Heart left ventricle (tissue), 16 donors: ENCODE data around the gene DCDC2B. TPM values are rescaled to one million over a fixed set of nuclear protein-coding genes. Genes with fewer than 3 reads are reported as not detected.

ENCODE experiments used
- ATAC-seq, 4 donors: fragments of 200-7000 bp; cut with Tn5 transposase; one replicate each; pipeline ENCODE4 v1.9.1; 2020 to 2022; ENCODE audit warnings: moderate library complexity in 4 of 4, mild to moderate bottlenecking in 3 of 4, moderate number of reproducible peaks in 1 of 4
- DNase-seq, 5 donors: peaks; one replicate each; pipeline ENCODE4 v3.0.0-alpha.2; 2020
- H3K27ac ChIP-seq, 12 donors: fragments of 200-600 bp; sonication (generic) in 4 of 12; one replicate each; pipeline versions ENCODE4 v1.5.0 to v1.8.0; 2016 to 2022; ENCODE audit warnings: mild to moderate bottlenecking in 2 of 12
- H3K27me3 ChIP-seq, 9 donors: fragments of 200-600 bp; sonication (generic) in 2 of 9; one replicate each; pipeline versions ENCODE4 v1.5.1 to v1.8.0; 2016 to 2022; ENCODE audit warnings: mild to moderate bottlenecking in 3 of 9
- H3K36me3 ChIP-seq, 9 donors: fragments of 200-600 bp; sonication (generic) in 2 of 9; one replicate each; pipeline versions ENCODE4 v1.5.0 to v1.8.0; 2018 to 2022; ENCODE audit warnings: mild to moderate bottlenecking in 2 of 9
- H3K4me1 ChIP-seq, 12 donors: fragments of 200-600 bp; sonication (generic) in 4 of 12; one replicate each; pipeline versions ENCODE4 v1.5.0 to v1.8.0; 2016 to 2022; ENCODE audit warnings: mild to moderate bottlenecking in 3 of 12
- H3K4me3 ChIP-seq, 12 donors: fragments of 200-600 bp; sonication (generic) in 4 of 12; one replicate each; pipeline versions ENCODE4 v1.5.0 to v1.8.0; 2017 to 2022; ENCODE audit warnings: mild to moderate bottlenecking in 9 of 12, moderate library complexity in 4 of 12
- H3K9me3 ChIP-seq, 12 donors: fragments of 200-600 bp; sonication (generic) in 4 of 12; one replicate each; pipeline versions ENCODE4 v1.5.0 to v1.8.0; 2016 to 2022; ENCODE audit warnings: mild to moderate bottlenecking in 1 of 12
- POLR2A ChIP-seq, 2 donors: fragments of 450-650 bp; IDR thresholded peaks; one replicate each; pipeline ENCODE4 v1.6.1; 2017; ENCODE audit warnings: antibody characterized with exemption in 2 of 2, mild to moderate bottlenecking in 2 of 2, moderate library complexity in 2 of 2
- WGBS, 4 donors: extraction: QIAGEN DNeasy Blood & Tissue Kit in 2 of 4; methylation state at CpG; one replicate each; pipeline versions ENCODE4 v1.1.5 to v1.1.7; 2013 to 2018; 5-methylcytosine and 5-hydroxymethylcytosine counted together
- intact Hi-C, 10 donors: fragments of 100-400 bp; cut with DNase I; formaldehyde crosslinking; loops; one replicate each; pipeline versions ENCODE4 v1.11.1 to v1.14.2; 2022
- polyA plus RNA-seq, 2 donors: library from polyadenylated mRNA; stranded (reverse); fragments of 200-250 nt; gene quantifications; one replicate each; pipeline ENCODE4 v1.2.3, GENCODE V29; 2013
- total RNA-seq, 9 donors: library from RNA; depleted of rRNA in 2 of 9; stranded (reverse); fragments of >200 nt in 2 of 9; fragmentation: NEBNext Ultra II Directional in 3 of 9; extraction: Animal tissue kit (Norgen Biotek cat#: 25700) in 3 of 9; gene quantifications; one replicate each; pipeline versions ENCODE4 v1.1.0 to v1.2.4, GENCODE V29; 2016 to 2023
- TF ChIP-seq, protein P1 (sequence below), 12 donors: fragments of 200-600 bp; sonication (generic) in 4 of 12; IDR thresholded peaks; one replicate each; pipeline versions ENCODE4 v1.5.0 to v1.8.0; 2018 to 2022; ENCODE audit warnings: antibody characterized with exemption in 12 of 12, mild to moderate bottlenecking in 5 of 12
- donor health status: ischemic (EF 13 %, LVEDD 7.1; RV severe dilation, severe dysfunction).
- donor health status: healthy with polysubstance abuse.
- donor health status: DM: no; HTN: yes; CAD: no.
- donor health status: DM: no; HTN: no; CAD: no.
- donor health status: ischemic (EF 25% LVEDD 6.9; RV normal size, moderate dysfunction).
- donor health status: ischemic (EF 25% LVEDD 5.7; RV mildly dilated, moderate dysfunction).
- donor health status: healthy.
- donor health status: DM: yes; HTN: yes; CAD: no.
- donor health status: ischemic (EF 35%, LVEDD 5.7; RV mildly dilated, moderate dysfunction).
- donor health status: nonischemic (EF 11% LVEDD 7.7; RV severe dilation, severe dysfunction).
- donor health status: DM: yes; HTN: yes; CAD: no.
- donor health status: PGD.
- donor health status: ischemic (EF 29% LVEDD 5.4; RV normal size, mild dysfunction).
- donor health status: nonischemic (EF 23%, LVEDD 6.1; RV moderate dilation, normal function).

DCDC2B gene
- total and polyA plus RNA-seq, 11 donors, result not detected

GRCh38 chr1:32228771-32229170 lies 19.9 kb downstream of the DCDC2B start:
- intact Hi-C loops, result loop anchor here in 3 of 10 donors (10.0 kb wide), 2 partner anchors 106 to 166 kb away; partner anchors contain the start of genes BSDC1 (in 2 of the 3) and MARCKSL1 (in 1 of the 3)
- no peaks in the 10 kb centered on the region for H3K9me3 ChIP-seq
- ATAC-seq (no peak), DNase-seq (no peak)
- H3K4me1 ChIP-seq, result peaks cover 0 to 6% (median 4%) of the 10 kb centered on the region in 12 donors
- no peak overlapping the region for H3K27ac ChIP-seq
- WGBS, 4 donors, result 80 to 86% (median 83%) methylated on average over 3 of the region's 3 CpGs
- H3K27me3 ChIP-seq, result no peaks in the 10 kb centered on the region
- peaks cover 0 to 100% (median 94%) of the 10 kb centered on the region in 9 donors for H3K36me3 ChIP-seq
- no peak overlapping the region for H3K4me3 ChIP-seq
- TF ChIP-seq, protein P1, sequence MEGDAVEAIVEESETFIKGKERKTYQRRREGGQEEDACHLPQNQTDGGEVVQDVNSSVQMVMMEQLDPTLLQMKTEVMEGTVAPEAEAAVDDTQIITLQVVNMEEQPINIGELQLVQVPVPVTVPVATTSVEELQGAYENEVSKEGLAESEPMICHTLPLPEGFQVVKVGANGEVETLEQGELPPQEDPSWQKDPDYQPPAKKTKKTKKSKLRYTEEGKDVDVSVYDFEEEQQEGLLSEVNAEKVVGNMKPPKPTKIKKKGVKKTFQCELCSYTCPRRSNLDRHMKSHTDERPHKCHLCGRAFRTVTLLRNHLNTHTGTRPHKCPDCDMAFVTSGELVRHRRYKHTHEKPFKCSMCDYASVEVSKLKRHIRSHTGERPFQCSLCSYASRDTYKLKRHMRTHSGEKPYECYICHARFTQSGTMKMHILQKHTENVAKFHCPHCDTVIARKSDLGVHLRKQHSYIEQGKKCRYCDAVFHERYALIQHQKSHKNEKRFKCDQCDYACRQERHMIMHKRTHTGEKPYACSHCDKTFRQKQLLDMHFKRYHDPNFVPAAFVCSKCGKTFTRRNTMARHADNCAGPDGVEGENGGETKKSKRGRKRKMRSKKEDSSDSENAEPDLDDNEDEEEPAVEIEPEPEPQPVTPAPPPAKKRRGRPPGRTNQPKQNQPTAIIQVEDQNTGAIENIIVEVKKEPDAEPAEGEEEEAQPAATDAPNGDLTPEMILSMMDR (IDR thresholded peaks at IDR 0.05), result no peak
- TF ChIP-seq POLR2A (IDR thresholded peaks at IDR 0.05), result no peak

DNA sequence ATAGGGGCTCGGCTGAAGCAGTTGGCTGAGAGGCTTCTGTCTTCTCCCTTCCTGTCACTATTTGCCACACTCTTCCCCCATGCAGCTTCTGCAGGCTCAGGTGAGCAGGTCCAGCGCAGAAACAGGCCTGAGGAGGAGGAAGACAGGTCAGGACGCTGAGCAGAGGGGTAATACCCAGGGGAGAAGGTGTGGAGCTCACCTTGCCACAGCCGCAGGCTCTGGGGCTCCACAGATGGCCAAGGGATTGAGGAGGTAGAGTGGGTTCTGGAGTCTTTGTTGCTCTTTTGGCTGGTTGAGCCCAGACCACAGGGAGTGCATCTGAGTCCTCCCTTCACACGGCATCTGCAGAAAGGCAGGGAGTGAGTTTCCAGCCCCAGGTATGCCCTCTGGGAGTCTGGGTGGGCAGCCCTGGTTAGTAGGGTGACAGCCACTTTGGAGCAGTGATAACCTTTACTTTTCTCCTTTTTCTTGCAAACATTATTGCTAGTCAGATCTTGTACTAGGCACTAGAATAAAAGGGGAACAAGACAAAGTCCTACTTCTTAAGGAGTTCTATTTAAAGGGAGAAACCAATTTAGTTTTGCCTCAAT lies 23.0 kb downstream of the DCDC2B start:
- ATAC-seq (no peak), DNase-seq (no peak)
- TF ChIP-seq, protein P1 (IDR thresholded peaks at IDR 0.05), result no peak
- TF ChIP-seq POLR2A (IDR thresholded peaks at IDR 0.05), result no peak
- Histone ChIP-seq H3K27ac (no peak overlapping the region), H3K4me1 (peaks cover 0 to 8% (median 0%) of the 10 kb centered on the region in 12 donors), H3K9me3 (no peaks in the 10 kb centered on the region), H3K27me3 (no peaks in the 10 kb centered on the region), H3K36me3 (peaks cover 0 to 80% (median 67%) of the 10 kb centered on the region in 9 donors), H3K4me3 (no peak overlapping the region)
- 68 to 87% (median 79%) methylated on average over 5 of the region's 5 CpGs for WGBS, 4 donors
- intact Hi-C loops, result no loop called here

DNA sequence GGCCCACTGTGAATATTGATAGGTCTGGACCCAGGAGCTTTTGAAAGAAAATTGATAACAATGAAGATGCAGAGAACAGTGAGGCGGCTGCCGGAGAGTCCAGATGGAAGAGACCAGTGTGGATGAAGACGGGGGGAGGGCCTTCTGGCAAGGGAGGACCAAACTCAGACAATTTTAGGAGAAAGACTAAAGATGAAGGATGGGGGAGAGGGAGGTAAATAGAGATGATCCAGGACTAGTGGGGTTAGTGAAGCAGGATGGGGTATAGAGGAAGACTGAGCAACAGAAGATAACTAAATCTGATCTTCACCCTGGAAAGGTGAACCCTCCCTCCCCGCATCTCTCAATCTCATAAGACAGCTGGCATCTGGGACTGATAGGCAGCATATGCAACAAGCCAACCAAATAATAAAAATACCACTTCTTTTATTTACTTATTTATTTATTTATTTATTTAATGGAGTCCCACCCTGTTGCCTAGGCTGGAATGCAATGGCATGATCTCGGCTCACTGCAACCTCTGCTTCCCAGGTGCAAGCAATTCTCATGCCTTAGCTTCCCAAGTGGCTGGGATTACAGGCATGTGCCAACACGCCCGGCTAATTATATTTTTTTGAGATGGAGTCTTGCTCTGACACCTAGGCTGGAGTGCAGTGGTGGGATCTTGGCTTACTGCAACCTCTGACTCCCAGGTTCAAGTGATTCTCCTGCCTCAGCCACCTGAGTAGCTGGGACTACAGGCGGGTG lies 23.8 kb downstream of the DCDC2B start:
- DNase-seq (no peak), ATAC-seq (no peak)
- Histone ChIP-seq H3K4me1 (peaks cover 0 to 8% (median 0%) of the 10 kb centered on the region in 12 donors), H3K9me3 (no peaks in the 10 kb centered on the region), H3K27ac (no peak overlapping the region), H3K27me3 (no peaks in the 10 kb centered on the region), H3K4me3 (no peak overlapping the region), H3K36me3 (peaks cover 0 to 72% (median 63%) of the 10 kb centered on the region in 9 donors)
- 87 to 92% (median 90%) methylated on average over 8 of the region's 8 CpGs for WGBS, 4 donors
- intact Hi-C loops, result no loop called here
- no peak for TF ChIP-seq POLR2A (IDR thresholded peaks at IDR 0.05)
- TF ChIP-seq, protein P1 (IDR thresholded peaks at IDR 0.05), result no peak

GRCh38 chr1:32234792-32235191 lies 25.9 kb downstream of the DCDC2B start:
- intact Hi-C loops, result no loop called here
- no peak overlapping the region for H3K27ac ChIP-seq
- peaks cover 0 to 10% (median 2%) of the 10 kb centered on the region in 12 donors for H3K4me1 ChIP-seq
- ATAC-seq (no peak), DNase-seq (no peak)
- H3K9me3 ChIP-seq, result no peaks in the 10 kb centered on the region
- H3K27me3 ChIP-seq, result no peaks in the 10 kb centered on the region
- H3K36me3 ChIP-seq, result peaks cover 0 to 52% (median 43%) of the 10 kb centered on the region in 9 donors
- TF ChIP-seq, protein P1 (IDR thresholded peaks at IDR 0.05), result no peak
- TF ChIP-seq POLR2A (IDR thresholded peaks at IDR 0.05), result no peak
- no peak overlapping the region for H3K4me3 ChIP-seq
- WGBS, 4 donors, result 85 to 91% (median 86%) methylated on average over 7 of the region's 7 CpGs
